ENCODE data around the gene USP3.

USP3 gene

DNA sequence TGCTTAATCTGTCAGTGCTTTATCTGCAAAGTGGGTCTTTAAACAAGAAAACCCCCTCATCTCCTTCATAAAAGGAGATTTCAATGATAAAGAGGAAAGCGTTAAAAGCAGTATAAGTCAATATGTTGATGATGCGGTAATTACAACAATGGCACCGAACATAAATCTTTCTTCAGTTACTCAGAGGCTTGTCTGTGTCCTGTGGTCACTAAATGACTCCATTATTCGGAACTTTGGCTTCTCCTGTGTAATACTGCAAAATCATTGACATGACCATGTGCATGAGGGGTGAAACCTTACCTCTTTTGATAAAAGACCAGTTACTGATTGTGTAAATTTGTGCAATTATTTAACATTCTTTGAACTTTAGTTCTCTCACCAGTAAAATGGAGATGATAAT is 4.8 kb upstream of the USP3 start:
- H3K79me2 ChIP-seq (ENCODE audit: insufficient read depth, low read length), result no peaks in the 10 kb centered on the region
- no peak overlapping the region for H3K4me2 ChIP-seq (ENCODE audit: low read depth, low read length, poor library complexity, severe bottlenecking)
- H2AFZ ChIP-seq (ENCODE audit: low read depth, low read length, severe bottlenecking), result no peak overlapping the region
- no peaks in the 10 kb centered on the region for H3K9me3 ChIP-seq (ENCODE audit: insufficient read depth, low read length)
- no peaks in the 10 kb centered on the region for H3K27me3 ChIP-seq (ENCODE audit: low read length)
- no peak for TF ChIP-seq EZH2phosphoT487 (conservative IDR thresholded peaks at IDR 0.05; ENCODE audit: low read length)
- TF ChIP-seq, protein P1, sequence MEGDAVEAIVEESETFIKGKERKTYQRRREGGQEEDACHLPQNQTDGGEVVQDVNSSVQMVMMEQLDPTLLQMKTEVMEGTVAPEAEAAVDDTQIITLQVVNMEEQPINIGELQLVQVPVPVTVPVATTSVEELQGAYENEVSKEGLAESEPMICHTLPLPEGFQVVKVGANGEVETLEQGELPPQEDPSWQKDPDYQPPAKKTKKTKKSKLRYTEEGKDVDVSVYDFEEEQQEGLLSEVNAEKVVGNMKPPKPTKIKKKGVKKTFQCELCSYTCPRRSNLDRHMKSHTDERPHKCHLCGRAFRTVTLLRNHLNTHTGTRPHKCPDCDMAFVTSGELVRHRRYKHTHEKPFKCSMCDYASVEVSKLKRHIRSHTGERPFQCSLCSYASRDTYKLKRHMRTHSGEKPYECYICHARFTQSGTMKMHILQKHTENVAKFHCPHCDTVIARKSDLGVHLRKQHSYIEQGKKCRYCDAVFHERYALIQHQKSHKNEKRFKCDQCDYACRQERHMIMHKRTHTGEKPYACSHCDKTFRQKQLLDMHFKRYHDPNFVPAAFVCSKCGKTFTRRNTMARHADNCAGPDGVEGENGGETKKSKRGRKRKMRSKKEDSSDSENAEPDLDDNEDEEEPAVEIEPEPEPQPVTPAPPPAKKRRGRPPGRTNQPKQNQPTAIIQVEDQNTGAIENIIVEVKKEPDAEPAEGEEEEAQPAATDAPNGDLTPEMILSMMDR (IDR thresholded peaks at IDR 0.05; ENCODE audit: insufficient read depth, low read length, poor library complexity, severe bottlenecking), result no peak
- H3K9me2 ChIP-seq (replicated peaks; ENCODE audit: insufficient read depth, low read length), result no peaks in the 10 kb centered on the region
- H3F3A ChIP-seq (ENCODE audit: insufficient read depth), result 0 out of 2 replicates have a peak, but pooled peaks cover 6% of the 10 kb centered on the region
- H3K4me3 ChIP-seq (ENCODE audit: insufficient read depth, low read length, poor library complexity, severe bottlenecking), result no peak overlapping the region
- H3K9ac ChIP-seq (ENCODE audit: low read length), result no peak overlapping the region
- no peak overlapping the region for H3K27ac ChIP-seq (ENCODE audit: low read depth, low read length)
- H3K36me3 ChIP-seq (ENCODE audit: low read length), result no peaks in the 10 kb centered on the region
- no peaks in the 10 kb centered on the region for H4K20me1 ChIP-seq (ENCODE audit: low read depth, low read length)

DNA sequence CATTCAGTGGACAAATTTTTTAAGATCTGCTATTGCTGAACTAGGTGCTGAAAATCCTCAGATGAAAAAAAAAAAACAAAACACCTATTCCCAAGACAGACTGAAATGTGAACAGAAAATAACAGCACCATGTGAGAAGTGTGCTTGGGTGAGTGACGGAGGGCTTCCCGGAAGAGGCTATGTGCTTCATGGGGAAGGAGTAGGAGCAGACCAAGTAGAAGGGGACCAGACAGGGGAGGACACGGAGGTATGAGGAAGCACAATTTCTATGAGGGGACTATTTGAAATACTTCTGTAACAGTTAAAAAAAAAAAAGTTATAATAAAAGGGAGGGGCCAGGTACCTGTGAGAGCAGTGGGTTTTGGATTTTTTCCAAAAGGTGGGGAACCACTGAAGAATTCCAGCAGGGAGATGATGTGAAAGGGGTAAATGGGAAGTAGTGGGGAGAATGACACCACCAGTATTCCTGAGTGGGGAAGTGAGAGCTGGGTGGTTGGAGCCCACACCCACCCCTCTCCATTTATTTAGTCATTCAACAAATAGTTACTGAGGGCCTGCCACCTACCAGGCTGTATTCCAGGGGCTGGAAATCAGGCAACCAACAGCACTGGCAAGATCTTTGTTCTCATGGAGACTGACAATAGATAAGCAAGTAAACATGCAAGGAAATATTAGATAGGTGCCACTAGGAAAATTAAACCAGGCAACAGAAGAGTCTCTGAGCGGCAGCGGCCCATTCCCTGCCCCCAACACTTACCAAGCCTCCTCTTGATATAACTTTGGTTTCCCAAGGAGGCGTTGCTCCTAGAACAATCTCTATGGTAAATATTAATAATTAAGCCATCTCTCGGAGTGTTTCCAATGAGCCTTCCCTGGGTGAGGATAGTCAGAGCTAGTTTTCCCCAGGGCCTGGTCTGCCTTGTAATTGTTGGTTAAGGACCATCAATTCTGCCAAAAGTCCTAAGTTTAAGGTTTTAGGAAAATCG is 3.8 kb upstream of the USP3 start:
- Histone ChIP-seq H3K79me2 (ENCODE audit: insufficient read depth, low read length) (no peaks in the 10 kb centered on the region), H3K4me2 (ENCODE audit: low read depth, low read length, poor library complexity, severe bottlenecking) (no peak overlapping the region), H3K9me2 (replicated peaks; ENCODE audit: insufficient read depth, low read length) (no peaks in the 10 kb centered on the region), H4K20me1 (ENCODE audit: low read depth, low read length) (no peaks in the 10 kb centered on the region), H3K27me3 (ENCODE audit: low read length) (no peaks in the 10 kb centered on the region), H3K36me3 (ENCODE audit: low read length) (no peaks in the 10 kb centered on the region), H2AFZ (ENCODE audit: low read depth, low read length, severe bottlenecking) (no peak overlapping the region), H3K27ac (ENCODE audit: low read depth, low read length) (no peak overlapping the region), H3K4me3 (ENCODE audit: insufficient read depth, low read length, poor library complexity, severe bottlenecking) (no peak overlapping the region), H3F3A (ENCODE audit: insufficient read depth) (0 out of 2 replicates have a peak, but pooled peaks cover 4% of the 10 kb centered on the region), H3K9me3 (ENCODE audit: insufficient read depth, low read length) (no peaks in the 10 kb centered on the region), H3K9ac (ENCODE audit: low read length) (no peak overlapping the region)
- TF ChIP-seq, protein P1 (IDR thresholded peaks at IDR 0.05; ENCODE audit: insufficient read depth, low read length, poor library complexity, severe bottlenecking), result no peak
- TF ChIP-seq EZH2phosphoT487 (conservative IDR thresholded peaks at IDR 0.05; ENCODE audit: low read length), result no peak

DNA sequence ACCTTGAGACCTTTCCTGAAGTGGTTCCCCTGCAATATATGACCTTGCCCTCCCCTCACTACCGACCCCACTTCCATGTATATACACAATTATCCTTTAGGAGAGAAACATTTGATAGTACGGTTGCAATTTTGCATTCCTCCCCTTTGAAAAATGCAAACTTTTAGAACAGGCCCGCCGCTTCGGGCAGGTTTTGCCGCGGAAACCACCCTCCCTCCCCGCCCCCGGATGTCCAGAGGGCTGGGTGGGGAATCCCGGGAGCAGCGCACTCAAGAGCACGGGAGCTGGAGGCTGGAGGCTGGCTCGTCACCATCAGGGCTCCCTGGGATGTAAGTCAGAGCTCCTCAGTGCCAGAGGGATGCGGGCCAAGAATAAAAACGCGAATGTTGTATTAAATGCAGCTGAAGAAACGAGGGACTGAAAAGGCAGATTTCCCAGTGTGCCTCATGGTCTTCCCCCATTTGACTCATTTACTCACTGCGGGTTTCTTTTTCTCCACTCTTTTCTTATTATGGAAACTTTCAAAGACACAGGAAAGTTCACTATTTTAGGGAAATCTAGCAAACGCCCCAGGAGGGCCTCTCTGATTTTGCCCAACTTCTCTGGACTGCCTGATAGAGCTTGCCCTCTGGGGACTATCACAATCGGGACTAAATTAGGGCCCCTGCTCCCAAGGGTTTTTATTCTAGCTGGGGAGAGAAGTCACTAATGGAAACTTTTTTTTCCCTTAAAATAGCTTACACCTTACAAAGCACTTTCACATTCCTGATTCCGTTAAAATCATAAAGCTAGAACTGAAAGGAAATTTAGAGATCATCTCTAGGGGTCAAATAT is 2.9 kb upstream of the USP3 start:
- no peak overlapping the region for H3K4me2 ChIP-seq (ENCODE audit: low read depth, low read length, poor library complexity, severe bottlenecking)
- H3K36me3 ChIP-seq (ENCODE audit: low read length), result no peaks in the 10 kb centered on the region
- no peak overlapping the region for H3K27ac ChIP-seq (ENCODE audit: low read depth, low read length)

More for the DNA sequence above, 2.9 kb upstream of the USP3 start:
- no peak overlapping the region for H2AFZ ChIP-seq (ENCODE audit: low read depth, low read length, severe bottlenecking)
- 0 out of 2 replicates have a peak, but pooled peaks cover 4% of the 10 kb centered on the region for H4K20me1 ChIP-seq (ENCODE audit: low read depth, low read length)
- 0 out of 2 replicates have a peak, but pooled peaks cover 3% of the 10 kb centered on the region for H3F3A ChIP-seq (ENCODE audit: insufficient read depth)
- no peaks in the 10 kb centered on the region for H3K9me3 ChIP-seq (ENCODE audit: insufficient read depth, low read length)
- H3K27me3 ChIP-seq (ENCODE audit: low read length), result no peaks in the 10 kb centered on the region
- no peaks in the 10 kb centered on the region for H3K9me2 ChIP-seq (replicated peaks; ENCODE audit: insufficient read depth, low read length)
- no peak for TF ChIP-seq EZH2phosphoT487 (conservative IDR thresholded peaks at IDR 0.05; ENCODE audit: low read length)
- TF ChIP-seq, protein P1 (IDR thresholded peaks at IDR 0.05; ENCODE audit: insufficient read depth, low read length, poor library complexity, severe bottlenecking), result no peak
- H3K79me2 ChIP-seq (ENCODE audit: insufficient read depth, low read length), result peaks cover 9% of the 10 kb centered on the region; the same call in 1 of the 2 replicates
- no peak overlapping the region for H3K9ac ChIP-seq (ENCODE audit: low read length)
- H3K4me3 ChIP-seq (ENCODE audit: insufficient read depth, low read length, poor library complexity, severe bottlenecking), result no peak overlapping the region
